Heart left ventricle (tissue), 16 donors: ENCODE results near the gene RET. TPM values are rescaled to one million over a fixed set of nuclear protein-coding genes. Genes with fewer than 3 reads are reported as not detected.

ENCODE experiments used
- ATAC-seq, 4 donors: fragments of 200-7000 bp; cut with Tn5 transposase; one replicate each; pipeline ENCODE4 v1.9.1; 2020 to 2022; ENCODE audit warnings: moderate library complexity in 4 of 4, mild to moderate bottlenecking in 3 of 4, moderate number of reproducible peaks in 1 of 4
- DNase-seq, 5 donors: peaks; one replicate each; pipeline ENCODE4 v3.0.0-alpha.2; 2020
- H3K27ac ChIP-seq, 12 donors: fragments of 200-600 bp; sonication (generic) in 4 of 12; one replicate each; pipeline versions ENCODE4 v1.5.0 to v1.8.0; 2016 to 2022; ENCODE audit warnings: mild to moderate bottlenecking in 2 of 12
- H3K27me3 ChIP-seq, 9 donors: fragments of 200-600 bp; sonication (generic) in 2 of 9; one replicate each; pipeline versions ENCODE4 v1.5.1 to v1.8.0; 2016 to 2022; ENCODE audit warnings: mild to moderate bottlenecking in 3 of 9
- H3K36me3 ChIP-seq, 9 donors: fragments of 200-600 bp; sonication (generic) in 2 of 9; one replicate each; pipeline versions ENCODE4 v1.5.0 to v1.8.0; 2018 to 2022; ENCODE audit warnings: mild to moderate bottlenecking in 2 of 9
- H3K4me1 ChIP-seq, 12 donors: fragments of 200-600 bp; sonication (generic) in 4 of 12; one replicate each; pipeline versions ENCODE4 v1.5.0 to v1.8.0; 2016 to 2022; ENCODE audit warnings: mild to moderate bottlenecking in 3 of 12
- H3K4me3 ChIP-seq, 12 donors: fragments of 200-600 bp; sonication (generic) in 4 of 12; one replicate each; pipeline versions ENCODE4 v1.5.0 to v1.8.0; 2017 to 2022; ENCODE audit warnings: mild to moderate bottlenecking in 9 of 12, moderate library complexity in 4 of 12
- H3K9me3 ChIP-seq, 12 donors: fragments of 200-600 bp; sonication (generic) in 4 of 12; one replicate each; pipeline versions ENCODE4 v1.5.0 to v1.8.0; 2016 to 2022; ENCODE audit warnings: mild to moderate bottlenecking in 1 of 12
- POLR2A ChIP-seq, 2 donors: fragments of 450-650 bp; IDR thresholded peaks; one replicate each; pipeline ENCODE4 v1.6.1; 2017; ENCODE audit warnings: antibody characterized with exemption in 2 of 2, mild to moderate bottlenecking in 2 of 2, moderate library complexity in 2 of 2
- WGBS, 4 donors: extraction: QIAGEN DNeasy Blood & Tissue Kit in 2 of 4; methylation state at CpG; one replicate each; pipeline versions ENCODE4 v1.1.5 to v1.1.7; 2013 to 2018; 5-methylcytosine and 5-hydroxymethylcytosine counted together
- intact Hi-C, 10 donors: fragments of 100-400 bp; cut with DNase I; formaldehyde crosslinking; loops; one replicate each; pipeline versions ENCODE4 v1.11.1 to v1.14.2; 2022
- polyA plus RNA-seq, 2 donors: library from polyadenylated mRNA; stranded (reverse); fragments of 200-250 nt; gene quantifications; one replicate each; pipeline ENCODE4 v1.2.3, GENCODE V29; 2013
- total RNA-seq, 9 donors: library from RNA; depleted of rRNA in 2 of 9; stranded (reverse); fragments of >200 nt in 2 of 9; fragmentation: NEBNext Ultra II Directional in 3 of 9; extraction: Animal tissue kit (Norgen Biotek cat#: 25700) in 3 of 9; gene quantifications; one replicate each; pipeline versions ENCODE4 v1.1.0 to v1.2.4, GENCODE V29; 2016 to 2023
- TF ChIP-seq, protein P1 (sequence below), 12 donors: fragments of 200-600 bp; sonication (generic) in 4 of 12; IDR thresholded peaks; one replicate each; pipeline versions ENCODE4 v1.5.0 to v1.8.0; 2018 to 2022; ENCODE audit warnings: antibody characterized with exemption in 12 of 12, mild to moderate bottlenecking in 5 of 12
- donor health status: ischemic (EF 13 %, LVEDD 7.1; RV severe dilation, severe dysfunction).
- donor health status: healthy with polysubstance abuse.
- donor health status: DM: no; HTN: yes; CAD: no.
- donor health status: DM: no; HTN: no; CAD: no.
- donor health status: ischemic (EF 25% LVEDD 6.9; RV normal size, moderate dysfunction).
- donor health status: ischemic (EF 25% LVEDD 5.7; RV mildly dilated, moderate dysfunction).
- donor health status: healthy.
- donor health status: DM: yes; HTN: yes; CAD: no.
- donor health status: ischemic (EF 35%, LVEDD 5.7; RV mildly dilated, moderate dysfunction).
- donor health status: nonischemic (EF 11% LVEDD 7.7; RV severe dilation, severe dysfunction).
- donor health status: DM: yes; HTN: yes; CAD: no.
- donor health status: PGD.
- donor health status: ischemic (EF 29% LVEDD 5.4; RV normal size, mild dysfunction).
- donor health status: nonischemic (EF 23%, LVEDD 6.1; RV moderate dilation, normal function).

Gene RET
- total and polyA plus RNA-seq, 11 donors = 0.12 to 3.3 (median 0.66) TPM

DNA sequence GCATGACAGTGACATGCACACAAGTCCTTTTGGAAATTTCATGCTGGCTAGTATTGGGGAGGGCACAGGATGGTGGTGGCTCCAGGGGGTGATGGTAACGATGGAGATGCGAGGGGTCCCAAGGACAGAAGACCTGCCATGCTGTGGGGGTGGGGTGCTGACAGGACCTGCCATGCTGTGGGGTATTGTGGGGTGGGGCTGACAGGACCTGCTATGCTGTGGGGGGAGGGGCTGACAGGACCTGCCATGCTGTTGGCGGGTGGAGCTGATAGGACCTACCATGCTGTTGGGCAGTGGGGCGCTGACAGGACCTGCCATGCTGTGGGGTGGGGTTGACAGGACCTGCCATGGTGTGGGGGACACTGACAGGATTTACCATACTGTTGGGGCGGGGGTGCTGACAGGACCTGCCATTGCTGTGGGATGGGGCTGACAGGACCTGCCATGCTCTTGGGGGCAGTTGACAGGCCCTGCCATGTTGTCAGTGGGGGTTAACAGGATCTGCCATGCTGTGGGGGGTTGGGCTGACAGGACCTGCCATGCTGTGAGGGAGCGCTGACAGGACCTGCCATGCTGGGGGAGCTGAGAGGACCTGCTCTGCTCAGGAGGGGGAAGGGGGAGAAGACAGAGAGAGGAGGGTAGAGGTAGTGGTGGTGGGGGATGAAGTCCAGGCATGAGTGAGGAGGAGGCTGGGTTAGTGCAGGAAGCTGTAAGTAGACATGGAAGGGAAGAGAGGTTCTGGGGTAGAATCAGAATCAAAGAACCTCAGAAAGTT is 36.2 kb upstream of the RET start:
- WGBS, 4 donors = 91 to 99% (median 92%) methylated on average over 5 to 6 of the region's 6 CpGs
- Histone ChIP-seq H3K9me3 (no peaks in the 10 kb centered on the region), H3K36me3 (no peaks in the 10 kb centered on the region), H3K4me3 (no peak overlapping the region), H3K27me3 (no peaks in the 10 kb centered on the region), H3K27ac (no peak overlapping the region), H3K4me1 (no peaks in the 10 kb centered on the region)
- intact Hi-C loops = no loop called here
- DNase-seq (no peak), ATAC-seq (no peak)
- TF ChIP-seq POLR2A (IDR thresholded peaks at IDR 0.05) = no peak
- TF ChIP-seq, protein P1, sequence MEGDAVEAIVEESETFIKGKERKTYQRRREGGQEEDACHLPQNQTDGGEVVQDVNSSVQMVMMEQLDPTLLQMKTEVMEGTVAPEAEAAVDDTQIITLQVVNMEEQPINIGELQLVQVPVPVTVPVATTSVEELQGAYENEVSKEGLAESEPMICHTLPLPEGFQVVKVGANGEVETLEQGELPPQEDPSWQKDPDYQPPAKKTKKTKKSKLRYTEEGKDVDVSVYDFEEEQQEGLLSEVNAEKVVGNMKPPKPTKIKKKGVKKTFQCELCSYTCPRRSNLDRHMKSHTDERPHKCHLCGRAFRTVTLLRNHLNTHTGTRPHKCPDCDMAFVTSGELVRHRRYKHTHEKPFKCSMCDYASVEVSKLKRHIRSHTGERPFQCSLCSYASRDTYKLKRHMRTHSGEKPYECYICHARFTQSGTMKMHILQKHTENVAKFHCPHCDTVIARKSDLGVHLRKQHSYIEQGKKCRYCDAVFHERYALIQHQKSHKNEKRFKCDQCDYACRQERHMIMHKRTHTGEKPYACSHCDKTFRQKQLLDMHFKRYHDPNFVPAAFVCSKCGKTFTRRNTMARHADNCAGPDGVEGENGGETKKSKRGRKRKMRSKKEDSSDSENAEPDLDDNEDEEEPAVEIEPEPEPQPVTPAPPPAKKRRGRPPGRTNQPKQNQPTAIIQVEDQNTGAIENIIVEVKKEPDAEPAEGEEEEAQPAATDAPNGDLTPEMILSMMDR (IDR thresholded peaks at IDR 0.05) = no peak

DNA sequence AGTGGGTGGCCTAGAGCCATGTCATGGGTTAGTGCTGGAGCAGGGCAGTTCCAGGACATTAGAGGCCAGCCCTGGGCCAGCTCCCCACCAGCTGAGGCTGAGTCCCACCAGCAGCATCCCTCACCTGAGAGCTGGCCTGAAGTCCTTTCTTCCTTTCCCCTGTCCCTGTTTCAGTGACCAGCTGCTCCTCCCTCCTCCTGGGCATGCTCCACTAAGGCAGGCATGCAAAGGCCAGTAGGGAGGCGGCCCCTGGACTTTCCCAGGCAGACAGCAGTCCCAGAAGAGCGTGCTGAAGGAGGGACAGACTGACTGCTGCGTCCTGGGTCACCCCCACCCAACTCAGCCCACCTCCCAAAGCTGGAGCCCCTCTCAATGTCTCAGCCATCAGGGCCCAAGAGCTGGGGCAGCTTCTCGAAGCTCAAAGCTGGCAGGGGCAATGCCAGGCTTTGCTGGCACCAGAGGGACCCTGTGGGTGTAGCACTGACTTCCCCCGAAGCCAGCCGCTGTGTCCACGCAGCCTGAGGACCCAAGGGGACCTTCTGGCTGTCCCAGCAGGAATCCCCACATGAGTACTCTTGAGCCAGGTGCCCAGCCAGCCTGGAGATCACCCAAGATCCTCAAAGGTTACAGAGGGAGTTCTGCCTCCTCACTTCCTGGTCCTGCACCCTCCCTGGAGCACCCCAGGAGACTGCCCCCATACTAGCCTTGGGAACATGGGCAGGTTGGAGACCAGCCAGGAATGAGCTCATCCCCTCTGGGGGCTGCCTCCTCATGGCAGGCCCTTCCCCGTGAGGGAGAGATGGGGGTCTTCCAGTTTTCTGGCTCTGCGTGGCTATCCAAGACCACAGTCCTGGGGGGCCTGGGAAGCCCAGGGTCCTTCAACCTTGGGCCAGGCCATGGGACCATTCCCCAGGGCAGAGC is 35.2 kb upstream of the RET start:
- no peaks in the 10 kb centered on the region for H3K9me3 ChIP-seq
- ATAC-seq (no peak), DNase-seq (peak in 1 of 5 donors; percentile 37)
- no peak overlapping the region for H3K4me3 ChIP-seq
- H3K27ac ChIP-seq = no peak overlapping the region
- 60 to 89% (median 84%) methylated on average over 6 to 9 of the region's 9 CpGs for WGBS, 4 donors
- no peaks in the 10 kb centered on the region for H3K36me3 ChIP-seq
- no peaks in the 10 kb centered on the region for H3K27me3 ChIP-seq
- intact Hi-C loops = no loop called here
- TF ChIP-seq, protein P1 (IDR thresholded peaks at IDR 0.05) = no peak
- no peak for TF ChIP-seq POLR2A (IDR thresholded peaks at IDR 0.05)
- no peaks in the 10 kb centered on the region for H3K4me1 ChIP-seq

DNA sequence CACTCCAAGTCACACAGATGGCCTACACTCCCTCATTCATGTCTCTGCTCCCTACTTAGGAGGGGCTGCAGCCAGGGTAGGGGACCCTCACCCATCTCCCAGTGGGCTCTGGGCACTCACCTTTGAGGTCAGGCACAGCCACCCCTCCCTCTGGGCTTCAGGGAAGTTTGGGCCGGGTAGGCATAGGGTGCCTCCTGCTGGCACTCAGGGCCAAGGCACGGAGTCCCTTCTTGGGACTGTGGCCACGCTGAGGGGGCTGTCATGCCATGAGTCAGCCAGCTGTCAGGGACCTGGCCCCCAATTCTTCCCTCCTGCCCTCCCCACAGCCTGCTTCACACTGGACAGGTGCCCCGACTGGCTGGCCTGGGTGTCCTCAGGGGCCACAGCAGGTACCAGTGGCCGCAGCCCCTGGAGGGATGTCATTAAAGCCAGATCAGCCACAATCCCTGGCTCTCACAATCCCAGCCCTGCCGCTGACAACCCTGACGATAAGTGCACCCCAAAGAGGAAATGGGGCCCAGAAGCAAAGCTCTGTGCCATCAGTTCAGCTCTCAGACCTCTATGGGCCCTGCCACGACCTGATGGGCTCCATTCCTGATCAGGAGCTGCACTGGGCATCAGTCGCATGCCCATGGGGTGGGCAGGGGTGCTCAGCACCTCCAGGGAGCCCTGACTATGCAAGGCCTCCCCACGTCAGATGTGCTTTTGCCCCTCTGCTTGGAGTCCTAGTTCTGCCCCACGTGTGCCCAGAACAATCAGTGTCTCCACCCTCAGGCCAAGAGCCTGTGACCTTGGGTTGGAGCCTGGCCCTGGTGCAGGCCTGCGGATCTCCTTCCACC is 34.1 kb upstream of the RET start:
- no peak overlapping the region for H3K4me3 ChIP-seq
- no peaks in the 10 kb centered on the region for H3K4me1 ChIP-seq
- ATAC-seq (no peak), DNase-seq (no peak)
- TF ChIP-seq, protein P1 (IDR thresholded peaks at IDR 0.05) = no peak
- TF ChIP-seq POLR2A (IDR thresholded peaks at IDR 0.05) = no peak
- no peaks in the 10 kb centered on the region for H3K36me3 ChIP-seq
- no peaks in the 10 kb centered on the region for H3K27me3 ChIP-seq
- 75 to 88% (median 85%) methylated on average over 4 to 12 of the region's 12 CpGs for WGBS, 4 donors
- H3K9me3 ChIP-seq = no peaks in the 10 kb centered on the region
- intact Hi-C loops = no loop called here
- no peak overlapping the region for H3K27ac ChIP-seq
